ENCODE data around the gene TRAPPC10.

TRAPPC10 gene

DNA sequence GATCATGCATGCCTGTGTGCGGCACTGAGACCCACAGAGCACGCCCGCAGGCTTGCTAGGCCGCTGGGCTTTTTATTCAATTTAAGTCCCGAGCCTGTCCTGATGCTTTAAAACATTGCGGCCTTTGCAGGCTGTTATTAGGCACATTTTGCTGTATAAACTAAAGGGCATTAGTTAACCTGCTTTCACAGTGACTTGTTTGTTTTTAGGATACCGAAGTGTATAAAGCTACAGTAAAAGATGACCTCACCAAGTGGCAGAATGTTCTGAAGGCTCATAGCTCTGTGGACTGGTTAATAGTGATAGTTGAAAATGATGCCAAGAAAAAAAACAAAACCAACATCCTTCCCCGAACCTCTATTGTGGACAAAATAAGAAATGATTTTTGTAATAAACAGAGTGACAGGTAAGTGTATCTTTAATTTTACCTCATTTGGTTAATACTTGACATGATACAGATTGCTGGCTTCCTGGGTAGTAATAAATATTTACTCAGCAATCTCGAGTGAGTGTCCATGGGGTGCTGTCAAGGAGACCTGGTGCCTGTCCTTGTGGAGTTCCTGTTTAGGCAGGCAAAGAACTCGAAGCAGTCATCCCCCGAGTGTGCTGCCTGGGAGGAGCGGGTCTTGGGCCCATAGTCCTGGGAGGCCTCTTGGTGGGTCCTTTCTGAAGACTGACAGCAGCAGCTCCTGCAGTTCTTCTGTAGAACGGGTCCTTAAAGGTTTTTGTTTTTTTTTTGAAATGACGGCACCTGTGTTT lies 40.1 kb downstream of the TRAPPC10 start:
- TF ChIP-seq, protein P1, sequence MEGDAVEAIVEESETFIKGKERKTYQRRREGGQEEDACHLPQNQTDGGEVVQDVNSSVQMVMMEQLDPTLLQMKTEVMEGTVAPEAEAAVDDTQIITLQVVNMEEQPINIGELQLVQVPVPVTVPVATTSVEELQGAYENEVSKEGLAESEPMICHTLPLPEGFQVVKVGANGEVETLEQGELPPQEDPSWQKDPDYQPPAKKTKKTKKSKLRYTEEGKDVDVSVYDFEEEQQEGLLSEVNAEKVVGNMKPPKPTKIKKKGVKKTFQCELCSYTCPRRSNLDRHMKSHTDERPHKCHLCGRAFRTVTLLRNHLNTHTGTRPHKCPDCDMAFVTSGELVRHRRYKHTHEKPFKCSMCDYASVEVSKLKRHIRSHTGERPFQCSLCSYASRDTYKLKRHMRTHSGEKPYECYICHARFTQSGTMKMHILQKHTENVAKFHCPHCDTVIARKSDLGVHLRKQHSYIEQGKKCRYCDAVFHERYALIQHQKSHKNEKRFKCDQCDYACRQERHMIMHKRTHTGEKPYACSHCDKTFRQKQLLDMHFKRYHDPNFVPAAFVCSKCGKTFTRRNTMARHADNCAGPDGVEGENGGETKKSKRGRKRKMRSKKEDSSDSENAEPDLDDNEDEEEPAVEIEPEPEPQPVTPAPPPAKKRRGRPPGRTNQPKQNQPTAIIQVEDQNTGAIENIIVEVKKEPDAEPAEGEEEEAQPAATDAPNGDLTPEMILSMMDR (IDR thresholded peaks at IDR 0.05; ENCODE audit: low read length, missing control alignments): no peak
- DNase-seq (ENCODE audit: low read depth): no peak
- no peak overlapping the region for H3K4me3 ChIP-seq (replicated peaks; ENCODE audit: low read depth, low read length)

DNA sequence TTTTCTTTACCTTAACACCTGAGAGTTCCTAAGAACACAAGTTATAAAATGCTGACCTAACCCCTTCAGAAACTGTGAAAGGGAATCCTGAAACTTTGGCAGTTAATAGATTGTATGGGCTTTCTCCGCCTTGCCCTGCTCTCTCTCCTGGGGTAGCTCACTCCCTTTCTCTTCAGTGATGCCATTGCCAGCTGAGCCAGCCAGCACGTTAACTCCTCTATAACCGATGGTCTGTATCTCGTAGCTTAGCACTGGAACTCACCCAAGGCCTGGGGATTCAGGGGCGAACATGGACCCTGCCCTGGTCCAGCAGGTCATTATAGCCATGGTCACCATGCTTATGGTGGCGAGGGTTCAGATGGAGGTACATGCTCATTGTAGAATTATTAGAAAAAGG lies 40.7 kb downstream of the TRAPPC10 start:
- TF ChIP-seq, protein P1 (IDR thresholded peaks at IDR 0.05; ENCODE audit: low read length, missing control alignments): no peak
- DNase-seq (ENCODE audit: low read depth): no peak
- no peak overlapping the region for H3K4me3 ChIP-seq (replicated peaks; ENCODE audit: low read depth, low read length)

DNA sequence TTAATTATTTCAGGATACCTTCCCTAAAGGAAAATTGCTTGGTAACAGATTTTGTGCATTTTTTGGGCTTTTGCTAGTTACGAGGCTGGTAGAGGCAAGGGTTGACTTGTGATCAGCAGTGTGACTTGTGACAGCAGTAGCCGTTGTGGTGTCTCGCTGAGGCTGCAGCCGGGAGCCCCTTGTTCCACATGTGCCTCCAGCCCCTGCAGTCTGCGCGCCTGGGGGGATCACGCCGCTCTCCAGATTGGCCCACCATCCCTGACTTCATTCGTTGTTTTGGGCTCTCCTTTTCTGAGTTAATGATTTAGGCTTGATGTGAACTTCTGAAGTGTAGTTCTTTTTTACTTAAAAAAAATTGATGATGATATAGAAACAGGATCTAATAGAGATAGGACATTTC lies 41.5 kb downstream of the TRAPPC10 start:
- no peak for DNase-seq (ENCODE audit: low read depth)
- TF ChIP-seq, protein P1 (IDR thresholded peaks at IDR 0.05; ENCODE audit: low read length, missing control alignments): no peak
- no peak overlapping the region for H3K4me3 ChIP-seq (replicated peaks; ENCODE audit: low read depth, low read length)

- TF ChIP-seq, protein P1 (IDR thresholded peaks at IDR 0.05; ENCODE audit: low read length, missing control alignments): no peak
- no peak overlapping the region for H3K4me3 ChIP-seq (replicated peaks; ENCODE audit: low read depth, low read length)
- DNase-seq (ENCODE audit: low read depth): peak; percentile 89
These were observed 42.6 kb downstream of the TRAPPC10 start for GRCh38 chr21:44054710-44055109.

GRCh38 chr21:44057055-44057454 lies 44.9 kb downstream of the TRAPPC10 start:
- DNase-seq (ENCODE audit: low read depth): no peak
- TF ChIP-seq, protein P1 (IDR thresholded peaks at IDR 0.05; ENCODE audit: low read length, missing control alignments): no peak
- no peak overlapping the region for H3K4me3 ChIP-seq (replicated peaks; ENCODE audit: low read depth, low read length)

DNA sequence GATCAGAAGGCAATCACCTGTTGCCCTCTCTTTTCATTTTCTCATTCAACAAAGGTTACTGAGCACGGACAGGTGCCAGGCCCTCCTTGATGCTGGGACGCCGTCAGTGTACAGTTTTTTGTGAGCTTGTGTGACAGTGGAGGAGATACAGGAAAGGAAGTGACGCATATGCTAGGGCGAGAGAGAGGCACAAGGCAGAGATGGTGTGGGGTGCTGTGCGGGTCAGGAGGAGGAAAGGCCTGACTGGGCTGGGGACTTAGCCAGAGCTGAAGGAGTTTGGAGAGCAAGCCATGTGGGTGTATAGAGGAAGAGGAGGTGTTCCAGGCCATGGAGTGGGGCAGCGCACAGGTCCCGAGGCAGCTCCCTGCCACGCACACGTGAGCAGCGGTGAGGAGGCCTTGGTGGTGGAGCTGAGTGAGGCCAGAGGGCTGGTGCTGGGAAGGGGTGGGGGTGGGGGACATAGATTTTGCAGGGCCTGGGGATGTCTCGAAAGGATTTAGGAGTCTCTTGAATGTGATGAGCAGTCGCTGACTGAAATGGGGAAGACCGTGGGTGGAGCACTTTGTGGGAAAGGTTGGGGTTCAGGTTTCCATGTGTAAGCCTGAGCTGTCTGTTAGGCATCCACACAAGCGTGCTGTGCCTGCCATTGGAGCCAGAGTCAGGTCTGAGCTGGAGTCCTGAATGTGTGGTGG lies 46.0 kb downstream of the TRAPPC10 start:
- no peak overlapping the region for H3K4me3 ChIP-seq (replicated peaks; ENCODE audit: low read depth, low read length)
- TF ChIP-seq, protein P1 (IDR thresholded peaks at IDR 0.05; ENCODE audit: low read length, missing control alignments): no peak
- DNase-seq (ENCODE audit: low read depth): no peak
